ENCODE data around the gene CFAP47. TPM values are rescaled to one million over a fixed set of nuclear protein-coding genes. Genes with fewer than 3 reads are reported as not detected.

Gene CFAP47
- total and polyA plus RNA-seq, 2 donors (not counting 3 experiments of a cell fraction or from before 2014, with no cell fraction given), result not detected

DNA sequence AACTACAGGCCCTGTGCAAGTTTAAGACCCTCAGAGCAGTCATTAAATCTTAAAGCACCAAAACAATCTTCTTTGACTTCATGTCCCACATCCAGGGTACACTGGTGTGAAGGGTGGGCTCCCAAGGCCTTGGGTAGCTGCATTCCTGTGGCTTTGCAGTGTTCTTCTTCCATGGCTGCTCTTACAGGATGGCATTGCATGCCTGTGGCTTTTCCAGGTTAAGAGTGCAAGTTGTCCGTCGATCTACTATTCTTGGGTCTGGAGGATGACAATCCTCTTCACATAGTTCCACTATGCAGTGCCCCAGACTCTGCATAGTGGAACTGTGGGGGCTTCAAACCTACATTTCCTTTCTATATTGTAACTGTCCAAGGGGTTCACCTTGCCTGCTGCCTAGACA lies 494.5 kb downstream of the CFAP47 start:
- POLR2A ChIA-PET, result no interaction called here
- BruUV-seq (replicated peaks), result no TSS peak

More for the DNA sequence above, 494.5 kb downstream of the CFAP47 start:
- intact Hi-C loops (cut with micrococcal nuclease), result no loop called here
- Histone ChIP-seq H3K9me3 (replicated peaks; ENCODE audit: control insufficient read depth, insufficient read depth, low read length) (no peaks in the 10 kb centered on the region), H3K27me3 (ENCODE audit: control insufficient read depth in 2 of 2, insufficient read depth in 2 of 2, low read length in 2 of 2) (no peaks in the 10 kb centered on the region), H3K4me1 (ENCODE audit: control insufficient read depth, extremely low read depth, insufficient read depth, low read length) (no peaks in the 10 kb centered on the region), H3K4me3 (replicated peaks in 1 of 3; ENCODE audit: insufficient read depth in 1 of 3, low read depth in 1 of 3, low read length in 3 of 3) (no peak overlapping the region), H2AFZ (ENCODE audit: low read depth, low read length) (no peak overlapping the region), H3K4me2 (ENCODE audit: insufficient read depth, low read length) (no peak overlapping the region), H4K20me1 (replicated peaks; ENCODE audit: control insufficient read depth, extremely low read depth, insufficient read depth, low read length) (no peaks in the 10 kb centered on the region), H3K9ac (replicated peaks; ENCODE audit: extremely low read depth, insufficient read depth, low read length) (no peak overlapping the region), H3K9me1 (replicated peaks; ENCODE audit: control insufficient read depth, extremely low read depth, insufficient read depth, low read length) (no peaks in the 10 kb centered on the region), H3K27ac (ENCODE audit: insufficient read depth, low read depth, low read length) (no peak overlapping the region), H3K79me2 (ENCODE audit: control insufficient read depth, insufficient read depth, low read length) (no peaks in the 10 kb centered on the region), H3K36me3 (ENCODE audit: control insufficient read depth in 2 of 2, extremely low read depth in 1 of 2, insufficient read depth in 2 of 2, low read length in 2 of 2) (no peaks in the 10 kb centered on the region)
- TF ChIP-seq GATA2 (IDR thresholded peaks at IDR 0.05; ENCODE audit: insufficient read depth, insufficient read length, low read depth, low read length), result no peak
- TF ChIP-seq, protein P1, sequence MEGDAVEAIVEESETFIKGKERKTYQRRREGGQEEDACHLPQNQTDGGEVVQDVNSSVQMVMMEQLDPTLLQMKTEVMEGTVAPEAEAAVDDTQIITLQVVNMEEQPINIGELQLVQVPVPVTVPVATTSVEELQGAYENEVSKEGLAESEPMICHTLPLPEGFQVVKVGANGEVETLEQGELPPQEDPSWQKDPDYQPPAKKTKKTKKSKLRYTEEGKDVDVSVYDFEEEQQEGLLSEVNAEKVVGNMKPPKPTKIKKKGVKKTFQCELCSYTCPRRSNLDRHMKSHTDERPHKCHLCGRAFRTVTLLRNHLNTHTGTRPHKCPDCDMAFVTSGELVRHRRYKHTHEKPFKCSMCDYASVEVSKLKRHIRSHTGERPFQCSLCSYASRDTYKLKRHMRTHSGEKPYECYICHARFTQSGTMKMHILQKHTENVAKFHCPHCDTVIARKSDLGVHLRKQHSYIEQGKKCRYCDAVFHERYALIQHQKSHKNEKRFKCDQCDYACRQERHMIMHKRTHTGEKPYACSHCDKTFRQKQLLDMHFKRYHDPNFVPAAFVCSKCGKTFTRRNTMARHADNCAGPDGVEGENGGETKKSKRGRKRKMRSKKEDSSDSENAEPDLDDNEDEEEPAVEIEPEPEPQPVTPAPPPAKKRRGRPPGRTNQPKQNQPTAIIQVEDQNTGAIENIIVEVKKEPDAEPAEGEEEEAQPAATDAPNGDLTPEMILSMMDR (IDR thresholded peaks at IDR 0.05; ENCODE audit: extremely low read depth in 1 of 2, insufficient read depth in 1 of 2, low read depth in 1 of 2, low read length in 2 of 2), result no peak
- no peak for TF ChIP-seq EZH2 (IDR thresholded peaks at IDR 0.05; ENCODE audit: borderline replicate concordance, low read depth, low read length, severe bottlenecking)
- no peak for TF ChIP-seq FOS (IDR thresholded peaks at IDR 0.05; ENCODE audit: borderline replicate concordance, insufficient read depth, low read length)
- no peak for TF ChIP-seq POLR2AphosphoS5 (IDR thresholded peaks at IDR 0.05; ENCODE audit: insufficient read depth, low read depth, low read length)
- TF ChIP-seq MYC (IDR thresholded peaks at IDR 0.05; ENCODE audit: low read depth, low read length), result no peak
- no peak for TF ChIP-seq JUN (IDR thresholded peaks at IDR 0.05; ENCODE audit: borderline replicate concordance, insufficient read depth, insufficient read length, low read depth)
- TF ChIP-seq, protein P2, sequence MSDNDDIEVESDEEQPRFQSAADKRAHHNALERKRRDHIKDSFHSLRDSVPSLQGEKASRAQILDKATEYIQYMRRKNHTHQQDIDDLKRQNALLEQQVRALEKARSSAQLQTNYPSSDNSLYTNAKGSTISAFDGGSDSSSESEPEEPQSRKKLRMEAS (IDR thresholded peaks at IDR 0.05; ENCODE audit: insufficient read depth, insufficient read length), result no peak
- no peak for TF ChIP-seq POLR2A (IDR thresholded peaks at IDR 0.05; ENCODE audit: low read depth, low read length)
- dilution Hi-C loops (cut with MboI; ENCODE audit: extremely low pct_ligation_motif_present, low sequenced_read_pairs), result no loop called here
- CTCF ChIA-PET, result no interaction called here
- no peak for FAIRE-seq
- no peak for DNase-seq (ENCODE audit: low read depth, low spot score)
